HepG2 (cell line): Measurements from ENCODE around the gene CCR8. TPM values are rescaled to one million over a fixed set of nuclear protein-coding genes. Genes with fewer than 3 reads are reported as not detected.

ENCODE experiments used
- ATAC-seq: fragments of 200-7000 bp; cut with Tn5 transposase; 3 replicates; pipeline ENCODE4 v1.9.1; 2020; ENCODE audit warnings: mild to moderate bottlenecking, moderate library complexity
- BruUV-seq: library from RNA; stranded (reverse); fragments of 400-500 nt; replicated peaks from 2 replicates; lab custom pipeline; 2021; lab: Mats Ljungman, UMichigan
- CTCF ChIA-PET: fragments of 300-600 bp; formaldehyde crosslinking; extraction: SDS; loops from one replicate; lab custom pipeline; 2021; ENCODE audit warnings: low total read pairs, inconsistent platforms, low intra/inter-chr PET ratio; lab: Yijun Ruan, JAX
- POLR2A ChIA-PET: fragments of 350-600 bp; sonication (Branson Sonifier 250); formaldehyde crosslinking; loops from one replicate; lab custom pipeline; 2020; ENCODE audit warnings: antibody characterized with exemption, inconsistent platforms; lab: Yijun Ruan, JAX
- DNase-seq: peaks from one replicate; pipeline ENCODE4 v3.0.0-alpha.2; 2015; ENCODE audit warnings: low spot score
- FAIRE-seq: peaks from 3 replicates; lab custom pipeline; 2011; peaks lifted over from hg19 to GRCh38; lab: Jason Lieb, UNC
- H2AFZ ChIP-seq: one replicate; pipeline ENCODE4 v1.6.1; 2011; ENCODE audit warnings: low read length, inconsistent platforms
- H3K27ac ChIP-seq: fragments of 300-600 bp; 3 replicates; pipeline ENCODE4 v1.8.0; 2011; ENCODE audit warnings: mixed run types, mild to moderate bottlenecking, mixed read lengths, low read length, inconsistent platforms; ENCODE audit not compliant: insufficient read depth; ENCODE audit errors: extremely low read length
- H3K27me3 ChIP-seq, 2 experiments: fragments of 200-600 bp in 1 of 2; 2 replicates in 1 of 2; 3 replicates in 1 of 2; pipeline versions ENCODE4 v1.6.0 to v1.8.0; 2011; ENCODE audit warnings: low read length in 2 of 2, mild to moderate bottlenecking in 2 of 2, moderate library complexity in 2 of 2, inconsistent platforms in 1 of 2; ENCODE audit not compliant: insufficient read depth in 2 of 2, control insufficient read depth in 1 of 2
- H3K36me3 ChIP-seq, 2 experiments: fragments of 200-600 bp in 1 of 2; replicated peaks in 1 of 2; 2 replicates in 1 of 2; 3 replicates in 1 of 2; pipeline versions ENCODE4 v1.5.1 to v1.8.0; 2011; ENCODE audit warnings: low read length in 2 of 2, inconsistent platforms in 1 of 2; ENCODE audit not compliant: insufficient read depth in 2 of 2, control insufficient read depth in 1 of 2
- H3K4me1 ChIP-seq: 2 replicates; pipeline ENCODE4 v1.5.1; 2012; ENCODE audit warnings: low read length, inconsistent platforms; ENCODE audit not compliant: insufficient read depth
- H3K4me2 ChIP-seq: 2 replicates; pipeline ENCODE4 v1.6.0; 2011; ENCODE audit warnings: low read depth, low read length, inconsistent platforms
- H3K4me3 ChIP-seq, 3 experiments: fragments of 200-600 bp in 1 of 3; sonication (generic), shearing (Covaris generic) in 1 of 3; replicated peaks in 1 of 3; 2 replicates each; pipeline ENCODE4 v1.5.1; 2011 to 2016; ENCODE audit warnings: low read length in 3 of 3, inconsistent platforms in 2 of 3, low read depth in 2 of 3, mild to moderate bottlenecking in 2 of 3, control low read depth in 1 of 3, mixed read lengths in 1 of 3; ENCODE audit not compliant: insufficient read depth in 1 of 3
- H3K79me2 ChIP-seq: one replicate; pipeline ENCODE4 v1.6.1; 2011; ENCODE audit warnings: low read length, inconsistent platforms; ENCODE audit not compliant: insufficient read depth
- H3K9ac ChIP-seq: 2 replicates; pipeline ENCODE4 v1.6.0; 2011; ENCODE audit warnings: mild to moderate bottlenecking, low read depth, low read length, inconsistent platforms; ENCODE audit not compliant: insufficient read depth
- H3K9me3 ChIP-seq: 2 replicates; pipeline ENCODE4 v1.5.1; 2012; ENCODE audit warnings: mild to moderate bottlenecking, low read length
- H4K20me1 ChIP-seq: 2 replicates; pipeline ENCODE4 v1.6.0; 2011; ENCODE audit warnings: inconsistent platforms, mild to moderate bottlenecking, low read length, moderate library complexity; ENCODE audit not compliant: insufficient read depth
- ARID3A ChIP-seq: IDR thresholded peaks from 2 replicates; pipeline ENCODE4 v1.6.1; 2012; ENCODE audit warnings: low read depth, low read length, improper control_type of control experiment
- DNMT3B ChIP-seq: conservative IDR thresholded peaks from 2 replicates; pipeline ENCODE4 v1.6.1; 2016; ENCODE audit warnings: missing biosample characterization, control low read depth
- JUNB ChIP-seq: sonication (generic); formaldehyde crosslinking; IDR thresholded peaks from 2 replicates; pipeline ENCODE4 v1.8.0; 2022; ENCODE audit warnings: missing genetic modification reagents, mild to moderate bottlenecking, borderline replicate concordance
- RAD51 ChIP-seq: fragments of 450-650 bp; IDR thresholded peaks from 2 replicates; pipeline ENCODE4 v1.6.1; 2016; ENCODE audit warnings: borderline replicate concordance
- RBFOX2 ChIP-seq: fragments of 200-400 bp; formaldehyde crosslinking; IDR thresholded peaks from 2 replicates; pipeline ENCODE4 v1.6.1; 2017; ENCODE audit warnings: low read depth, mild to moderate bottlenecking, low read length
- SAFB2 ChIP-seq: sonication (generic); formaldehyde crosslinking; IDR thresholded peaks from 2 replicates; pipeline ENCODE4 v1.5.1; 2020; ENCODE audit warnings: missing genetic modification reagents, low read depth, mild to moderate bottlenecking, borderline replicate concordance
- TOPORS ChIP-seq: sonication (generic); formaldehyde crosslinking; IDR thresholded peaks from 2 replicates; pipeline ENCODE4 v1.8.0; 2023; ENCODE audit warnings: mild to moderate bottlenecking, missing genetic modification reagents
- TRIM24 ChIP-seq: sonication (generic); formaldehyde crosslinking; IDR thresholded peaks from 2 replicates; pipeline ENCODE4 v1.8.0; 2022; ENCODE audit warnings: mild to moderate bottlenecking, missing genetic modification reagents
- ZHX1 ChIP-seq: sonication (generic); formaldehyde crosslinking; IDR thresholded peaks from 2 replicates; pipeline ENCODE4 v1.8.1; 2022; ENCODE audit warnings: low read depth, mild to moderate bottlenecking, missing genetic modification reagents
- ZMYM4 ChIP-seq: sonication (generic); formaldehyde crosslinking; IDR thresholded peaks from 2 replicates; pipeline ENCODE4 v1.8.1; 2023; ENCODE audit warnings: mild to moderate bottlenecking, missing genetic modification reagents
- ZNF18 ChIP-seq: sonication (generic); formaldehyde crosslinking; IDR thresholded peaks from 2 replicates; pipeline ENCODE4 v1.8.0; 2022; ENCODE audit warnings: mild to moderate bottlenecking, missing genetic modification reagents; ENCODE audit not compliant: insufficient replicate concordance
- ZNF598 ChIP-seq: sonication (generic); formaldehyde crosslinking; IDR thresholded peaks from 2 replicates; pipeline ENCODE4 v1.5.1; 2020; ENCODE audit warnings: mild to moderate bottlenecking, missing genetic modification reagents, borderline replicate concordance
- WGBS: methylation state at CpG from one replicate; pipeline ENCODE4 v1.1.6; 2017; ENCODE audit warnings: low lambda C conversion rate; 5-methylcytosine and 5-hydroxymethylcytosine counted together
- in situ Hi-C: cut with HindIII; loops from 2 replicates; pipeline ENCODE4 v1.10.0; 2017; ENCODE audit warnings: low pct_unique_long_range_greater_than_20kb; ENCODE audit not compliant: extremely low pct_ligation_motif_present
- intact Hi-C: fragments of 100-400 bp; cut with micrococcal nuclease; formaldehyde crosslinking; loops from one replicate; pipeline ENCODE4 v1.10.0; 2022; ENCODE audit not compliant: unreplicated experiment
- polyA plus RNA-seq, 8 experiments: library from polyadenylated mRNA; depleted of rRNA in 3 of 8; stranded (reverse) in 7 of 8; unstranded in 1 of 8; fragments of >200 nt; fragmentation: Illumina TruSeq in 4 of 8; extraction: Trizol in 4 of 8; gene quantifications; 2 replicates each; pipeline versions ENCODE4 v1.2.1 to v1.2.3, GENCODE V29; 2011 to 2016; ENCODE audit warnings: low read depth in 4 of 8, missing spikeins in 1 of 8, mixed read lengths in 1 of 8; ENCODE audit not compliant: insufficient read depth in 1 of 8
- total RNA-seq, 5 experiments: library from RNA; depleted of rRNA; stranded (reverse); fragments of >200 nt; fragmentation: Illumina TruSeq; extraction: Trizol; gene quantifications; 2 replicates each; pipeline ENCODE4 v1.2.3, GENCODE V29; 2016; ENCODE audit warnings: low read depth in 1 of 5
- TF ChIP-seq, protein P1 (sequence below): sonication (generic); formaldehyde crosslinking; IDR thresholded peaks from 2 replicates; pipeline ENCODE4 v1.5.1; 2020; ENCODE audit warnings: mild to moderate bottlenecking, missing genetic modification reagents, borderline replicate concordance
- TF ChIP-seq, protein P2 (sequence below): sonication (generic); formaldehyde crosslinking; IDR thresholded peaks from 2 replicates; pipeline ENCODE4 v1.5.0; 2020; ENCODE audit warnings: mild to moderate bottlenecking, missing genetic modification reagents, moderate library complexity

The CCR8 gene
- total and polyA plus RNA-seq, 2 of the 13 experiments (the other 11 are each of a cell fraction or from before 2014, with no cell fraction given) = not detected

DNA sequence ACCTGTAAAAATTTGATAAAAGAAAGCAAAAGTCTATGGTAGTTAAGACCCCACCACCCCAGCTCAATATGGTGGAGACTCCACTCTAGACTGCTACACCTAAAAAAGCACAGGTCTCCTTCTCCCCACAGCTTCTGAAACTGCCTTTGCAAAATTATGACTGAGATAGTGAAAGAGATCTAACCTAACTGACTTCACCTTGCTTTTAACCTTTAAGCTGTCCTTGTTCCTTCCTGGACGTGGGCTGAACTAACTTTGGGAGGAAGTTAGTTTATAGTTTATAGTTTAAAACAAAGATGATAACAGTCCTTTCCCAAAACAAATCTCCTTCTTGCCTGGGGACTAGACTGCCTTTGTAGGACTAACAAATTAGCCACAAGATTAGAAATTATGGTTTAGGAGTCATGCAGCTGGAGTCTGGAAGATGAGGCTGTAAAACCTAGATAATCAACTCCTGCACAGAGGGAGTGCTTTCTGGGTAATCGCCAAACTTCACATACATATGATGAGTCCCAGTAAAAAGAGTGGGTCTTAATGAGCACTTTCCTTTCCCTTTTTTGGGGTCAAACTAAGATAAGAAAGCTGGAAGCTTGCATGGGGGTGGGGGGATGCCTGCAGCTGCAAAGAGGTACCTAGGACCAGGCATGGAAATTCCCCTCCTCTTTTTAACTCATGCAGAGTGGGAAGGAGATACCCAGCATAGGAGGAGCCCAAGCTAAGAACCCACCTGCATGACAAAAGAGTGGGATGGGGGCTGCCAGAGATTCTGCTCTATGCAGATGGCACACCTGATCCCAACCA lies 17.5 kb downstream of the CCR8 start:
- in situ Hi-C loops (no loop called here), intact Hi-C loops (no loop called here)
- no peak for FAIRE-seq
- WGBS = 43% methylated on average over 2 of the region's 2 CpGs
- H3K27ac ChIP-seq = no peak overlapping the region
- CTCF ChIA-PET = no interaction called here
- ATAC-seq = no peak
- H4K20me1 ChIP-seq = no peaks in the 10 kb centered on the region
- H3K36me3 ChIP-seq = no peaks in the 10 kb centered on the region
- no peaks in the 10 kb centered on the region for H3K79me2 ChIP-seq
- no peak overlapping the region for H3K4me2 ChIP-seq
- H3K9ac ChIP-seq = no peak overlapping the region
- POLR2A ChIA-PET = no interaction called here
- no peak for DNase-seq
- no TSS peak for BruUV-seq
- H3K9me3 ChIP-seq = no peaks in the 10 kb centered on the region
- no peak overlapping the region for H2AFZ ChIP-seq
- H3K4me1 ChIP-seq = peaks cover 24% of the 10 kb centered on the region
- no peak overlapping the region for H3K4me3 ChIP-seq
- H3K27me3 ChIP-seq = no peaks in the 10 kb centered on the region
- TF ChIP-seq ZNF18 (CRISPR knock-in tag) (no peak), RBFOX2 (no peak), TRIM24 (CRISPR knock-in tag) (no peak), DNMT3B (CRISPR knock-in tag) (no peak), ZNF598 (no peak), ZHX1 (CRISPR knock-in tag) (no peak), TOPORS (CRISPR knock-in tag) (no peak), ZMYM4 (CRISPR knock-in tag) (no peak), JUNB (no peak), ARID3A (no peak), RAD51 (no peak), SAFB2 (no peak)
- TF ChIP-seq, protein P1, sequence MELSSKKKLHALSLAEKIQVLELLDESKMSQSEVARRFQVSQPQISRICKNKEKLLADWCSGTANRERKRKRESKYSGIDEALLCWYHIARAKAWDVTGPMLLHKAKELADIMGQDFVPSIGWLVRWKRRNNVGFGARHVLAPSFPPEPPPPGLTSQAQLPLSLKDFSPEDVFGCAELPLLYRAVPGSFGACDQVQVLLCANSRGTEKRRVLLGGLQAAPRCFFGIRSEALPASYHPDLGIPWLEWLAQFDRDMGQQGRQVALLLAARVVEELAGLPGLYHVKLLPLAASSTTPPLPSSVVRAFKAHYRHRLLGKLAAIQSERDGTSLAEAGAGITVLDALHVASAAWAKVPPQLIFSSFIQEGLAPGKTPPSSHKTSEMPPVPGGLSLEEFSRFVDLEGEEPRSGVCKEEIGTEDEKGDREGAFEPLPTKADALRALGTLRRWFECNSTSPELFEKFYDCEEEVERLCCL = no peak
- TF ChIP-seq, protein P2, sequence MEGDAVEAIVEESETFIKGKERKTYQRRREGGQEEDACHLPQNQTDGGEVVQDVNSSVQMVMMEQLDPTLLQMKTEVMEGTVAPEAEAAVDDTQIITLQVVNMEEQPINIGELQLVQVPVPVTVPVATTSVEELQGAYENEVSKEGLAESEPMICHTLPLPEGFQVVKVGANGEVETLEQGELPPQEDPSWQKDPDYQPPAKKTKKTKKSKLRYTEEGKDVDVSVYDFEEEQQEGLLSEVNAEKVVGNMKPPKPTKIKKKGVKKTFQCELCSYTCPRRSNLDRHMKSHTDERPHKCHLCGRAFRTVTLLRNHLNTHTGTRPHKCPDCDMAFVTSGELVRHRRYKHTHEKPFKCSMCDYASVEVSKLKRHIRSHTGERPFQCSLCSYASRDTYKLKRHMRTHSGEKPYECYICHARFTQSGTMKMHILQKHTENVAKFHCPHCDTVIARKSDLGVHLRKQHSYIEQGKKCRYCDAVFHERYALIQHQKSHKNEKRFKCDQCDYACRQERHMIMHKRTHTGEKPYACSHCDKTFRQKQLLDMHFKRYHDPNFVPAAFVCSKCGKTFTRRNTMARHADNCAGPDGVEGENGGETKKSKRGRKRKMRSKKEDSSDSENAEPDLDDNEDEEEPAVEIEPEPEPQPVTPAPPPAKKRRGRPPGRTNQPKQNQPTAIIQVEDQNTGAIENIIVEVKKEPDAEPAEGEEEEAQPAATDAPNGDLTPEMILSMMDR = no peak
